Measurements from ENCODE around the gene TTC8. TPM values are rescaled to one million over a fixed set of nuclear protein-coding genes. Genes with fewer than 3 reads are reported as not detected.

Gene TTC8
- polyA plus RNA-seq, 3 donors: 2.3 to 3.7 (median 2.7) TPM

GRCh38 chr14:88842414-88842813 is 18.0 kb downstream of the TTC8 start:
- H3K9ac ChIP-seq (ENCODE audit: insufficient read depth, low read length, poor library complexity, severe bottlenecking): no peak overlapping the region
- Mint-ChIP-seq H3K9me3 (no peaks in the 10 kb centered on the region), H3K36me3 (peaks cover 0 to 3% of the 10 kb centered on the region in 2 donors), H3K4me1 (no peaks in the 10 kb centered on the region), H3K4me3 (no peak overlapping the region), H3K27ac (no peak overlapping the region), H3K27me3 (ENCODE audit: low read depth in 3 of 3) (peaks cover 0 to 1% (median 0%) of the 10 kb centered on the region in 3 donors)
- no CpG with 5 or more reads among the region's 1 CpG for WGBS (ENCODE audit: insufficient coverage)
- no peak overlapping the region for H2AFZ ChIP-seq (ENCODE audit: insufficient read depth, low read depth, low read length, poor library complexity, severe bottlenecking)
- no peaks in the 10 kb centered on the region for H3K4me1 ChIP-seq (ENCODE audit: control insufficient read depth in 1 of 2, insufficient read depth in 2 of 2, low read length in 2 of 2)
- H3K27ac ChIP-seq (ENCODE audit: low read depth in 1 of 2, low read length in 2 of 2): no peak overlapping the region
- no peak overlapping the region for H3K4me3 ChIP-seq (replicated peaks in 1 of 3; ENCODE audit: low read depth in 2 of 3, low read length in 3 of 3)
- no peaks in the 10 kb centered on the region for H3K27me3 ChIP-seq (ENCODE audit: control insufficient read depth in 2 of 2, insufficient read depth in 2 of 2, low read length in 2 of 2)
- H3K36me3 ChIP-seq (replicated peaks in 1 of 2; ENCODE audit: control insufficient read depth in 1 of 2, insufficient read depth in 2 of 2, low read length in 2 of 2): no peaks in the 10 kb centered on the region
- no peak for DNase-seq
- H4K20me1 ChIP-seq (ENCODE audit: insufficient read depth, low read length): no peaks in the 10 kb centered on the region
- H3K79me2 ChIP-seq (ENCODE audit: insufficient read depth, low read length): no peaks in the 10 kb centered on the region
- no peak overlapping the region for H3K4me2 ChIP-seq (replicated peaks; ENCODE audit: extremely low read depth, low read length, poor library complexity, severe bottlenecking)
- TF ChIP-seq CTCF (IDR thresholded peaks at IDR 0.05): no peak
- H3K9me3 ChIP-seq (replicated peaks in 1 of 2; ENCODE audit: control insufficient read depth in 1 of 2, insufficient read depth in 1 of 2, low read length in 2 of 2): no peaks in the 10 kb centered on the region
- intact Hi-C loops (cut with micrococcal nuclease): no loop called here

GRCh38 chr14:88844980-88845491 is 20.6 kb downstream of the TTC8 start:
- WGBS (ENCODE audit: insufficient coverage): 85% methylated on average over 2 of the region's 2 CpGs
- Histone ChIP-seq H3K27ac (ENCODE audit: low read depth in 1 of 2, low read length in 2 of 2) (no peak overlapping the region), H4K20me1 (ENCODE audit: insufficient read depth, low read length) (no peaks in the 10 kb centered on the region), H3K9ac (ENCODE audit: insufficient read depth, low read length, poor library complexity, severe bottlenecking) (no peak overlapping the region), H3K4me1 (ENCODE audit: control insufficient read depth in 1 of 2, insufficient read depth in 2 of 2, low read length in 2 of 2) (peaks cover 0 to 4% of the 10 kb centered on the region in 2 donors), H2AFZ (ENCODE audit: insufficient read depth, low read depth, low read length, poor library complexity, severe bottlenecking) (no peak overlapping the region), H3K79me2 (ENCODE audit: insufficient read depth, low read length) (no peaks in the 10 kb centered on the region), H3K9me3 (replicated peaks in 1 of 2; ENCODE audit: control insufficient read depth in 1 of 2, insufficient read depth in 1 of 2, low read length in 2 of 2) (no peaks in the 10 kb centered on the region), H3K4me2 (replicated peaks; ENCODE audit: extremely low read depth, low read length, poor library complexity, severe bottlenecking) (no peak overlapping the region), H3K4me3 (replicated peaks in 1 of 3; ENCODE audit: low read depth in 2 of 3, low read length in 3 of 3) (no peak overlapping the region), H3K36me3 (replicated peaks in 1 of 2; ENCODE audit: control insufficient read depth in 1 of 2, insufficient read depth in 2 of 2, low read length in 2 of 2) (no peaks in the 10 kb centered on the region), H3K27me3 (ENCODE audit: control insufficient read depth in 2 of 2, insufficient read depth in 2 of 2, low read length in 2 of 2) (no peaks in the 10 kb centered on the region)
- no peaks in the 10 kb centered on the region for H3K9me3 Mint-ChIP-seq
- no peaks in the 10 kb centered on the region for H3K27me3 Mint-ChIP-seq (ENCODE audit: low read depth in 3 of 3)
- H3K4me3 Mint-ChIP-seq: no peak overlapping the region
- peaks cover 4% of the 10 kb centered on the region for H3K4me1 Mint-ChIP-seq
- no peak overlapping the region for H3K27ac Mint-ChIP-seq
- H3K36me3 Mint-ChIP-seq: peaks cover 0 to 3% of the 10 kb centered on the region in 2 donors
- no peak for TF ChIP-seq CTCF (IDR thresholded peaks at IDR 0.05)
- intact Hi-C loops (cut with micrococcal nuclease): no loop called here
- no peak for DNase-seq

All from CD14-positive monocyte (primary cell).